OCI-LY1 (cell line): ENCODE results near the gene RANBP17.

Source experiments
- EZH2 ChIP-seq: fragments of 200-600 bp; sonication (generic), shearing (Covaris generic); IDR thresholded peaks from 2 replicates; pipeline ENCODE4 v1.8.0; 2017; ENCODE audit warnings: borderline replicate concordance, mixed run types, mild to moderate bottlenecking, antibody characterized with exemption, low read length, moderate library complexity, mixed read lengths
- TF ChIP-seq, protein P1 (sequence below): fragments of 200-600 bp; sonication (generic), shearing (Covaris generic); IDR thresholded peaks from 2 replicates; pipeline ENCODE4 v1.5.1; 2017; ENCODE audit warnings: mild to moderate bottlenecking, antibody characterized with exemption, low read length, moderate library complexity, mixed read lengths

DNA sequence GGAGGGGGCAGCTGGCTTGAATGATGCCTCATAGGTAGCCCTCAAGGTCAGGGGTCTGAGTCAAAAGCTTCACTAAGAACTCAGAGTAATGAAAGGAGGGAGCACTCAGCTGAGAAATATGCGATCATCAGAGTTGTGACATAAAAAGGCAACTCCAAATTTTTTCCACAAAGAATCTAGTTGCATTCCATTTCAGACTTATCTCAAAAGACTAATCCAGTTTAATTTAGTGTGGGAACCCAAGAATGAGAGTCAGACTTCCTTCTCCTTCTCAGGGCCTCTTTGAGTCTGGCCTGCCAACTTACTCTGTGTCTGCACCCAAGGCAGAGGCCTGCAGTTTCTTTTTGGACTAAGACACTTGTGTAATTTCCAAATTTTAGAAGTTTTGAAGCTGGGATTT is 43.6 kb upstream of the RANBP17 start:
- TF ChIP-seq, protein P1, sequence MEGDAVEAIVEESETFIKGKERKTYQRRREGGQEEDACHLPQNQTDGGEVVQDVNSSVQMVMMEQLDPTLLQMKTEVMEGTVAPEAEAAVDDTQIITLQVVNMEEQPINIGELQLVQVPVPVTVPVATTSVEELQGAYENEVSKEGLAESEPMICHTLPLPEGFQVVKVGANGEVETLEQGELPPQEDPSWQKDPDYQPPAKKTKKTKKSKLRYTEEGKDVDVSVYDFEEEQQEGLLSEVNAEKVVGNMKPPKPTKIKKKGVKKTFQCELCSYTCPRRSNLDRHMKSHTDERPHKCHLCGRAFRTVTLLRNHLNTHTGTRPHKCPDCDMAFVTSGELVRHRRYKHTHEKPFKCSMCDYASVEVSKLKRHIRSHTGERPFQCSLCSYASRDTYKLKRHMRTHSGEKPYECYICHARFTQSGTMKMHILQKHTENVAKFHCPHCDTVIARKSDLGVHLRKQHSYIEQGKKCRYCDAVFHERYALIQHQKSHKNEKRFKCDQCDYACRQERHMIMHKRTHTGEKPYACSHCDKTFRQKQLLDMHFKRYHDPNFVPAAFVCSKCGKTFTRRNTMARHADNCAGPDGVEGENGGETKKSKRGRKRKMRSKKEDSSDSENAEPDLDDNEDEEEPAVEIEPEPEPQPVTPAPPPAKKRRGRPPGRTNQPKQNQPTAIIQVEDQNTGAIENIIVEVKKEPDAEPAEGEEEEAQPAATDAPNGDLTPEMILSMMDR: no peak
- TF ChIP-seq EZH2: no peak
